GM10266 (cell line): Measurements from ENCODE around the gene SLX4IP.
"Not testable (repeated sequence)": the region's sequence is repeated elsewhere in the genome, so short reads cannot be mapped to it uniquely, and the experiment has no call there.

Experiments
- DNase-seq: peaks from one replicate; pipeline ENCODE4 v3.0.0; 2012; ENCODE audit errors: extremely low spot score
- TF ChIP-seq, protein P1 (sequence below): IDR thresholded peaks from 2 replicates; pipeline ENCODE4 v1.5.1; 2012; ENCODE audit warnings: mild to moderate bottlenecking, low read depth; ENCODE audit not compliant: control insufficient read depth, insufficient read depth; ENCODE audit errors: missing control alignments

The SLX4IP gene

DNA sequence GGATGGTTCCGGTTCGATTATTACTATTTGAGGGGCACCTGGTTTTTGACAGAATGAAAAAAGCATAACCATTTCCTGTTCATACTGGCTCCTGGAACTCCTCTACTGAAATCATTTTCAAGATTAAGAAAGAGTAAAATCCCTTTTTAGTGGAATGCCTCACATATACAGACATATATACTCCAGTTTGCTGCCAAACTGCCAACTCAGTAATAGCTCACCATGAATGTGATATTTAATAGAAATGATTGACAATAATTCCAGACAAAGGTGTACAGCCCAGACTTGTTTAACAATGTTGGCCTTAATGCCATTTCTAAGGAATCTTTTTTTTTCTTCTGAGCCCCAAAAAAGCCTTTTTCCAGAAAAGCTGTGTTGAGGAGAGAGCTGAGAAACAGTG lies 145.6 kb downstream of the SLX4IP start:
- TF ChIP-seq, protein P1, sequence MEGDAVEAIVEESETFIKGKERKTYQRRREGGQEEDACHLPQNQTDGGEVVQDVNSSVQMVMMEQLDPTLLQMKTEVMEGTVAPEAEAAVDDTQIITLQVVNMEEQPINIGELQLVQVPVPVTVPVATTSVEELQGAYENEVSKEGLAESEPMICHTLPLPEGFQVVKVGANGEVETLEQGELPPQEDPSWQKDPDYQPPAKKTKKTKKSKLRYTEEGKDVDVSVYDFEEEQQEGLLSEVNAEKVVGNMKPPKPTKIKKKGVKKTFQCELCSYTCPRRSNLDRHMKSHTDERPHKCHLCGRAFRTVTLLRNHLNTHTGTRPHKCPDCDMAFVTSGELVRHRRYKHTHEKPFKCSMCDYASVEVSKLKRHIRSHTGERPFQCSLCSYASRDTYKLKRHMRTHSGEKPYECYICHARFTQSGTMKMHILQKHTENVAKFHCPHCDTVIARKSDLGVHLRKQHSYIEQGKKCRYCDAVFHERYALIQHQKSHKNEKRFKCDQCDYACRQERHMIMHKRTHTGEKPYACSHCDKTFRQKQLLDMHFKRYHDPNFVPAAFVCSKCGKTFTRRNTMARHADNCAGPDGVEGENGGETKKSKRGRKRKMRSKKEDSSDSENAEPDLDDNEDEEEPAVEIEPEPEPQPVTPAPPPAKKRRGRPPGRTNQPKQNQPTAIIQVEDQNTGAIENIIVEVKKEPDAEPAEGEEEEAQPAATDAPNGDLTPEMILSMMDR: no peak
- no peak for DNase-seq

DNA sequence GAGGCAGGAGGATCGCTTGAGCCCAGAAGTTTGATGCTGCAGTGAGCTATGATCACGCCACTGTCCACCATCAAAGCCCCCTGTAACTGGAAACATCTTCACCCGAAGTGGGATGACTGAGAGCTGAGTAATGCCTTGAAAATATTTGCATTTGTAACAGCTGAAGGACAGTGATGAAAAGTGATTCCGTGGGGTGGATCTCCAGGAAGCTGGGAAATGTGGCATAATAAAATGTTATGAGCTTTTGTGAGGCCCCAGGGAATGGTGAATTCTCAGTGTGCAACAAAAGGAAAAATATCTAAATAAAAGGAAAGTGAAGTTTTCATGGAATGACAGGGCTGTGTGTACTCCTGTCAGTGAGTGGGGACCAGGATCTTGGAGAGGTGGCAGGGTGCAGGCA lies 146.7 kb downstream of the SLX4IP start:
- no peak for DNase-seq
- TF ChIP-seq, protein P1: no peak

- TF ChIP-seq, protein P1: no peak
Measured at GRCh38 chr20:10584371-10584770, 149.3 kb downstream of the SLX4IP start.

GRCh38 chr20:10585308-10585707 lies 150.2 kb downstream of the SLX4IP start:
- no peak for DNase-seq
- TF ChIP-seq, protein P1: no peak

More at GRCh38 chr20:10584371-10584770, 149.3 kb downstream of the SLX4IP start:
- no peak for DNase-seq

- no peak for DNase-seq
- TF ChIP-seq, protein P1: no peak
Measured at GRCh38 chr20:10586296-10586695, 151.2 kb downstream of the SLX4IP start.

DNA sequence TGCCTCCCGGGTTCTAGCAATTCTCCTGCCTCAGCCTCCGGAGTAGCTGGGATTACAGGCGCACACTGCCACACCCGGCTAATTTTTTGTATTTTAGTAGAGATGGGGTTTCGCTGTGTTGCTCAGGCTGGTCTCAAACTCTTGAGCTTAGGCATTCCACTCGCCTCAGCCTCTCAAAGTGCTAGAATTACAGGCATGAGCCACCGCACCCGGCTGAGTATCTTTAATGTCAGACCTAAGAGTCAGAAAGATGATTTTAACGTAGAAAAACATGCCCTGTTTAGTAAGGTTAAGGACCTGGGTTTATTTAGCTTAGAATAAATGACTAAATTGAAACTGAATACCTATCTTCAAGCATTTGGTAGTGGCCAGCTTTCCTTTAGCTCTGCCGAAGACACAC lies 155.3 kb downstream of the SLX4IP start:
- not testable (repeated sequence) for DNase-seq

GRCh38 chr20:10590950-10591671 lies 156.0 kb downstream of the SLX4IP start:
- TF ChIP-seq, protein P1: no peak
- DNase-seq: no peak

DNA sequence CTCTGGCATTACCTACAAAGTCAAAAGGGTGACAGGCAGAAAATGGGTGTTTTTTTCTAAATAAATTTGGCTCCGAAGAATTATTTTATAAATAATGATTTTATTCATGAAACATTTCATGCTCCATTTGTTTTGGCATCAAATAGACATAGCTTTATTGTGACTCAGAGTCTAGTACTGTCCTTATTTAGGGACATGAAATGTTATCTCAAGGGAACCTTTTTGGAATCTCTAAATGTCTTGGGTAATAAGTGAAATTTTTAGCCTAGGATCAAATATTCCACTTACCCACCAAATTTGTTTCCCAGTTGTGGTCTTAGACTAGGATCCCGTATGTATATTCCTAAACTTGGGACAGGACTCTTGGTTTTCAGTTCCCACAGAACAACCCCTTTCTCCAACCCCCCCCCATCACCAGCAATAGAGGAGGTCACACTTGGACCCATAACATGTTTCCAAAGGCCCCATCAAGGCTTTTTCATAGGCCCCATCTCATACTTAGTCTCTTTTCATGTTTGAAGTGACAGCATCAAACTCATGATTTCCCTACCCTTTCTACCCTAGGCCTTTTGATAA lies 156.9 kb downstream of the SLX4IP start:
- DNase-seq: no peak
- TF ChIP-seq, protein P1: no peak
